Fibroblast of mammary gland (primary cell): ENCODE results near the gene CTNNA3.
"Not testable (repeated sequence)": the region's sequence is repeated elsewhere in the genome, so short reads cannot be mapped to it uniquely, and the experiment has no call there.

Experiments
- DNase-seq: peaks from one replicate; pipeline ENCODE4 v3.0.0-alpha.2; 2010; ENCODE audit warnings: low read depth
- H3K4me3 ChIP-seq: 2 replicates; pipeline ENCODE4 v1.5.1; 2011; ENCODE audit warnings: low read depth, mild to moderate bottlenecking, low read length, moderate library complexity; ENCODE audit not compliant: control insufficient read depth
- TF ChIP-seq, protein P1 (sequence below): conservative IDR thresholded peaks from 2 replicates; pipeline ENCODE4 v1.5.1; 2011; ENCODE audit warnings: low read depth, low read length, inconsistent platforms; ENCODE audit not compliant: control insufficient read depth, insufficient read depth

The CTNNA3 gene

DNA sequence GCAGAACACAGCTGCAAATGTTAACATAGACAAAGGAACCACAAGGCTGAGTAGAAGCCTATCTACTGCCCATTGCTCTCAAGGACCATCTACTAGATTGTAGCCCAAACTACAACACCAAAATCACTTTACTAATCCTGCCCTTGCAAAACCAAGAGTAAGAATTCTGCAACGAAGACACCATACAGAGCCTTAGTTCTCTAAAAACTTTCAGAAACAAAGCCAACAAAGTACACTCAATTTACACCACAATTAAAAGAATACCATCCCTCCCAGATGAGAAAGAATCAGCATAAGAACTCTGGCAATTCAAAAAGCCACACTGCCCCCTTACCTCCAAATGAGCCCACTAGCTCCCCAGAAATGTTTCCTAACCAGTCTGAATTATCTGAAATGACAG lies 294.3 kb downstream of the CTNNA3 start:
- no peak overlapping the region for H3K4me3 ChIP-seq
- TF ChIP-seq, protein P1, sequence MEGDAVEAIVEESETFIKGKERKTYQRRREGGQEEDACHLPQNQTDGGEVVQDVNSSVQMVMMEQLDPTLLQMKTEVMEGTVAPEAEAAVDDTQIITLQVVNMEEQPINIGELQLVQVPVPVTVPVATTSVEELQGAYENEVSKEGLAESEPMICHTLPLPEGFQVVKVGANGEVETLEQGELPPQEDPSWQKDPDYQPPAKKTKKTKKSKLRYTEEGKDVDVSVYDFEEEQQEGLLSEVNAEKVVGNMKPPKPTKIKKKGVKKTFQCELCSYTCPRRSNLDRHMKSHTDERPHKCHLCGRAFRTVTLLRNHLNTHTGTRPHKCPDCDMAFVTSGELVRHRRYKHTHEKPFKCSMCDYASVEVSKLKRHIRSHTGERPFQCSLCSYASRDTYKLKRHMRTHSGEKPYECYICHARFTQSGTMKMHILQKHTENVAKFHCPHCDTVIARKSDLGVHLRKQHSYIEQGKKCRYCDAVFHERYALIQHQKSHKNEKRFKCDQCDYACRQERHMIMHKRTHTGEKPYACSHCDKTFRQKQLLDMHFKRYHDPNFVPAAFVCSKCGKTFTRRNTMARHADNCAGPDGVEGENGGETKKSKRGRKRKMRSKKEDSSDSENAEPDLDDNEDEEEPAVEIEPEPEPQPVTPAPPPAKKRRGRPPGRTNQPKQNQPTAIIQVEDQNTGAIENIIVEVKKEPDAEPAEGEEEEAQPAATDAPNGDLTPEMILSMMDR: no peak
- no peak for DNase-seq

DNA sequence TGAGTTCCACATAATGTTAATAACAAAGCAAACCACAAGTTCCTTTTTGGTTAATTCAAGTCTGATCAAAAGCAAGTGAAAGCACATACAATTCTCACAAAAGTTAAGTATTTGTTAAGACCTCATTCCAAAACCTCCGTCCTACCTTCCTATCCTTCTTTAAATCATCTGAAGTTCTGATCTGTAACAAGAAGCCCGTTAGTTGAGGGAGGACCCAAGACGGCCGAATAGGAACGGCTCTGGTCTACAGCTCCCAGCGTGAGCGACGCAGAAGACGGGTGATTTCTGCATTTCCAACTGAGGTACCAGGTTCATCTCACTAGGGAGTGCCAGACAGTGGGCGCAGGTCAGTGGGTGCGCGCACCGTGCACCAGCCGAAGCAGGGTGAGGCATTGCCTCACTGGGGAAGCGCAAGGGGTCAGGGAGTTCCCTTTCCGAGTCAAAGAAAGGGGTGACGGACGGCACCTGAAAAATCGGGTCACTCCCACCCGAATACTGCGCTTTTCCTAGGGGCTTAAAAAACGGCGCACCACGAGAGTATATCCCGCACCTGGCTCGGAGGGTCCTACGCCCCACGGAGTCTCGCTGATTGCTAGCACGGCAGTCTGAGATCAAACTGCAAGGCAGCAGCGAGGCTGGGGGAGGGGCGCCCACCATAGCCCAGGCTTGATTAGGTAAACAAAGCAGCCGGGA lies 309.0 kb downstream of the CTNNA3 start:
- H3K4me3 ChIP-seq, DNase-seq: not testable (repeated sequence)

DNA sequence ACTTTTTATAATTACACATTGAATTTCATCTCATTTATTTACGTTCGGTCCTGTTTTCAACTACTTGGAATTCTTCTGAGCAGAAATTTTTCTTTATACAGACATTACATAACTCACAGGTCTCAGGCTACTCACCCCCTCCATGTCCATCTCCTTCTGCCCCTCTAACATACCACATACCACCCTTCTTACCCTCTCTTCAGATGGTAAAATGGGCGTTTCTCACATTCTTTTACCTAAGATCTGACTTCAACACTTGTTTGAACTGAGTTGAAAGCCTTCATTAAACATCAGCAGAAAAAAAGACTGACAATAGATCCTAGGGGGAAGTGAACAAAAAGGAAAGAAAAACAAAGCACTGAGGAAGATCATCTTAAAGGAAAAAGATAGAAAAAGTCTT lies 309.7 kb downstream of the CTNNA3 start:
- TF ChIP-seq, protein P1: no peak
- H3K4me3 ChIP-seq: no peak overlapping the region
- no peak for DNase-seq

DNA sequence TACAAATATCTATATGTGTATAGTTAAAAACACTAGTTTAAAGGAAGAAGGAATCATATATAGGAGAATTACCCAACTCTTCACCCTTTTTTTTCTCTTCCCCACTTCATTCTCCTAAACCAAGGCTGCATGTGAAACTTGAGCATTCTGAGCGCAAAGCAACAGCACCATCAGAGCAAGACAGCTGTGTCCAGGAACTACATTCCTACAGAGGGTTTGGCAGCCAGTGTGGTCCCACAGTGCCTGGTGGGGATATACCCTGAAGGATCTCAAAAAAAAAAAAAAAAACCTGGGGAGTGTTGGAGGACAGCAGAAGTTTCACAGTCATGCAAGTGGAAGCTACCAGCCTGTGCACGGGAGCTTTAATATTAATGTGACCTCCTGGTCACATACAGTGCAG lies 310.4 kb downstream of the CTNNA3 start:
- TF ChIP-seq, protein P1: no peak
- H3K4me3 ChIP-seq: no peak overlapping the region
- DNase-seq: no peak

DNA sequence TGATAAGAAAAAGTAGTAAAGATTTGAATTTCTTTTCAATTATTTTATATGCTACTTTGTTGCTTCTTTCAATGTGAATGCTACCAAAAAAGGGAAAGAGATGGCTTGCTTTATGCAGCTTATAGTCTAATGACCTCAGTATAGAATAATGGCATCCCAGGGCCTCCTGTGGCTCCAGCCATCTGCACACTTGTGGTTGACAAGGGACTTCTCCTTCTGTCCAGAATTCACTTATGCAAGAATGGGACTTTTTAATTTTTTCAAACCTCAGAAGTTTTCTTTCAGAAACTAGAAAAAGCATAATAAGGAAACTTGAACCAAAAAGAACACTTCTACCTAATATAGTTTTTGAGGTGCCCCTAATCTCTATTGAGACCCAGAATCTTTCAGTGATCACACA lies 310.9 kb downstream of the CTNNA3 start:
- H3K4me3 ChIP-seq: no peak overlapping the region
- TF ChIP-seq, protein P1: no peak
- DNase-seq: no peak

DNA sequence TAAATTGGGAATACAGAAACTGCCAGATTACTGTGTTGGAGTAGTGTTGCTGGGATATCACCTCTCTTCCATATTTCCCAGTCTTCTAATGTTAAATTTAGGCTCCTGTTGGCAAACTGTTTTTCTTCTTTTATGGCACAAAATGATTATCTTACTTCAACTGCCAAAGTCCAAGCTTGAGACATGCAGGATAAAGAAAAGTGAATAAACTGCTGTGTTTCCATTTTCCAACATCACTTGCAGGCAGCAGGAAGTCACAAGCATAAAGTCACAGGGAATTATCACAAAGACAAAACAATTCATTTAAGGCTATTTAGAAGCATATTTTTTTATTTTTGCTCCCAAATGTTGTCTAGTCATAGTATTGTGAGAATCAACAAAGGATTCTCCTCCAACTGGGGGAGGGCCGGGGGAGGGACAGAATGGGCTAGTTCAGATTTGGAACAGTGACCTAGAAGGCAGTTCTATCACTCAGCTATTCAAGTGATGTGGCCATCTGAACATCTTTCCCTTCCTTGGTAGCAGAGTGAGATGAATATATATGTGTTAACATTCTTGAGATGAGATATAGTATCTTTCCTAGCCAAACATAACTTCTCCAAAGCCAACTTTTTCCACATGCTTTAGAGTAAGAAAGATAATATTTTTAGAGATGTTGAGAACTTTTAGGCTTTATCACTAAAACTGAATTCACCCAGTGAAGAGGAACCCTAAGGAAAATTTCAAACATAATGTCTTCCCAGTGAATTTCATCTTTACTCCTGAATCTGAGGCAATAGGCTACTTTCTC lies 364.7 kb downstream of the CTNNA3 start:
- DNase-seq: no peak
- H3K4me3 ChIP-seq: no peak overlapping the region
- TF ChIP-seq, protein P1: no peak

DNA sequence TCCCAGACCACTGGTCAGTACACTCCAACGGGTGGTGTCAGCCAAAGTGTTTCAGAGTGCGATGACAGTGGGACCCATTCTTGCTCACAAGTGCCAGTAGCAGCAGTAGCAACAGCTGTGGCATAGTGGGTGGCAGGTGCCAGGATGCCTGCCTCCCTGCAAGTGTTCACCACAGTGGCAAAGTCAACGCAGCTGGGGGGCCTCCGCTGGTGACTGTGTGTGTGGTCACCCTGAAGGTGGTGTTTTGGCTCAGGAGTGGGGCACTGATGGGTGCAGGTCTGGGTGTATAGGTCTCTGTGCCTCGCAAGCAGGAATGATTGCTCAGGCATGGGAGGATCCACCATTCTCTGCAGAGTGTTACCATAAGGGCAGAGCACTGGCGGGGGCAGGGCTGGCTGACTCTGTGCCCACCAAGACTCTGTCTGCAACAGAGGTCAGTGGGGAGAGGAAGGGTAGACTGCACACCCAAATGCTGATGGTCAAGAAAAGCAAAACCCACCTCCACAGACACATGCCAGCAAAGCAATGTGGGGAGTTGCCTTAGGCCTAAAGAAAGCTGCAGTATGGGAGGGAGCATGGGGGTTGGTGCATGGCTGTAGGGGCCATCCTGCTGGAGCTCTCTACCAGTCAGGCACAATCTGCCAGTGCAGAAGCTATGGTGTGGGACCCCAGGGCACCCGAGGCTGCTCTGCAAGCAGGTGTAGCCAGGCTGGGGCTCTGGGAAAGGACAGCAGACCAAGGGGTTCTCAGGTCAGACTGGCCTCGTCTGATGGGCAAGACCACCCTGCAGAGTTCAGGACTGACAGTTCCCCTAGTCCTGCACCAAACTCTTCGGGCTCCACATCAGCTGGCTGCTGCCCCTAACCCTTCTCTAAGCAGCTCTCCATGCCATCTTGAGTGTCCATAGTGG lies 368.1 kb downstream of the CTNNA3 start:
- DNase-seq: no peak
- no peak overlapping the region for H3K4me3 ChIP-seq
- TF ChIP-seq, protein P1: no peak
